Thyroid gland (tissue), 4 donors: ENCODE results near the gene NLRX1.

Experiments used
- POLR2A ChIP-seq, 2 donors: fragments of 450-650 bp; IDR thresholded peaks; one replicate each; pipeline ENCODE4 v1.6.1; 2017; ENCODE audit warnings: antibody characterized with exemption in 2 of 2, mild to moderate bottlenecking in 2 of 2, moderate library complexity in 1 of 2
- TF ChIP-seq, protein P1 (sequence below), 6 experiments: fragments of 200-600 bp in 3 of 6; fragments of 450-650 bp in 3 of 6; sonication (generic) in 3 of 6; IDR thresholded peaks; one replicate each; pipeline ENCODE4 v1.5.1; 2016 to 2019; ENCODE audit warnings: antibody characterized with exemption in 6 of 6, mild to moderate bottlenecking in 2 of 6, inconsistent platforms in 1 of 6, moderate library complexity in 1 of 6

DNA sequence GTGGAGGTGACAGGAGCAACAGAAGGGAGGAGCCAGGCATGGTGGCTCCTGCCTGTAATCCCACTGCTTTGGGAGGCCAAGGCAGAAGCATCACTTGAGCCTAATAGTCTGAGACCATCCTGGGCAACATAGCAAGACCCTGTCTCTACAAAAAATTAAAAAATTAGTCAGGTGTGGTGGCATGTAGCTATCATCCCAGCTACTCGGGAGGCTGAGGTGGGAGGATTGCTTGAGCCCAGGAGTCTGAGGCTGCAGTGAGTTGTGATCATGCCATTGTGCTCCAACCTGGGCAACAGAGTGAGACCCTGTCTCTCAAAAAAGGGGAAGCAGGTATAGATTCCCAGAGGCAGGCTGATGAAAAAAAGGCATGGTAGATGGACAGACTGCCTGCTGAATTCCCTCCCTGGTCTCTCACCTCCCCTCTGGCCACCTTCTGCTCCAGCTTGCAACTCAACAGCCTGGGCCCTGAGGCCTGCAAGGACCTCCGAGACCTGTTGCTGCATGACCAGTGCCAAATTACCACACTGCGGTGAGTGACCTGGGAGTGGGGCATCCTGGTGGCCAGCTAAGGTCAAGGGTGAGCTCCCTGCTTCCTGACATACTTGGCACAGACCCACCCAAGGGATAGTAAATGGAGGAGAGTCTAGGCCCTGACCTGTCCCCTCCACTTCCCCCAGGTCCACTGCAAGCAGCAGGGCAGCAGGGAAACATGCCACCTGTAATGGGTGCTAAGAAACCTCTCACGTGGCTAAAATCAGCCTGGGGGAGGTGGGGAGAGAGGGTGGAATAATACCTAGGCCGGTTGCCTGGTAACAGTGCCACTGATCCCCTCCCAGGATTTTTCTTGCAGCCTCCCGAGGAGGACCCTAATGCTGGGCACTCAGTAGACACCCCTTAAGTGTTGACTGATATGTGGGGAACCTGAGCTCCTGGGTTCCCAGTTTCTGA is 12.5 kb downstream of the NLRX1 start:
- TF ChIP-seq, protein P1, sequence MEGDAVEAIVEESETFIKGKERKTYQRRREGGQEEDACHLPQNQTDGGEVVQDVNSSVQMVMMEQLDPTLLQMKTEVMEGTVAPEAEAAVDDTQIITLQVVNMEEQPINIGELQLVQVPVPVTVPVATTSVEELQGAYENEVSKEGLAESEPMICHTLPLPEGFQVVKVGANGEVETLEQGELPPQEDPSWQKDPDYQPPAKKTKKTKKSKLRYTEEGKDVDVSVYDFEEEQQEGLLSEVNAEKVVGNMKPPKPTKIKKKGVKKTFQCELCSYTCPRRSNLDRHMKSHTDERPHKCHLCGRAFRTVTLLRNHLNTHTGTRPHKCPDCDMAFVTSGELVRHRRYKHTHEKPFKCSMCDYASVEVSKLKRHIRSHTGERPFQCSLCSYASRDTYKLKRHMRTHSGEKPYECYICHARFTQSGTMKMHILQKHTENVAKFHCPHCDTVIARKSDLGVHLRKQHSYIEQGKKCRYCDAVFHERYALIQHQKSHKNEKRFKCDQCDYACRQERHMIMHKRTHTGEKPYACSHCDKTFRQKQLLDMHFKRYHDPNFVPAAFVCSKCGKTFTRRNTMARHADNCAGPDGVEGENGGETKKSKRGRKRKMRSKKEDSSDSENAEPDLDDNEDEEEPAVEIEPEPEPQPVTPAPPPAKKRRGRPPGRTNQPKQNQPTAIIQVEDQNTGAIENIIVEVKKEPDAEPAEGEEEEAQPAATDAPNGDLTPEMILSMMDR (IDR thresholded peaks at IDR 0.05), result no peak
- TF ChIP-seq POLR2A (IDR thresholded peaks at IDR 0.05), result no peak
